GM19397 (cell line): Measurements from ENCODE around the gene DNAH17.

ENCODE experiments used
- ATAC-seq: cut with Tn5 transposase; IDR thresholded peaks from one replicate; pipeline ENCODE4 v1.9.1; 2021; ENCODE audit warnings: mild to moderate bottlenecking, moderate library complexity; ENCODE audit not compliant: unreplicated experiment

The DNAH17 gene

DNA sequence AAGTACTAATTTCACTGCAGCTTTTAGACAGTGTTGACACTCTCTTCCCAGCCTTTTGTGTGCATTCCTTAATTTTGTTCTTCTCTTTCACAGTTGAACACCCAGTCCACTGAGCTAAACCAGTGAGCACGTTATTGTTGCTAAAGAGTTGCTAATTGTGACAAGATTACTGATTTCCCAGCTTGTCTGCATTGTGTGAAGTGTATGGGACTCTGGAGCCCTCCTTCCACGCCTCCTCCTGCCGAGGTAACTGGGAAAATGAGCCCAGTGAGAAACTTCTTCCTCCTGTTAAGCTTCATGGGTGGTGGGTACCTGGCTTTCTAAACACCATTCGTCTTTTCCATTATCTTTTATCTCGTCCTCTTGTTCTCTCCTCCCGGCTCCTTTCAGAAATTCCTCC is 29.8 kb upstream of the DNAH17 start:
- no peak for ATAC-seq

DNA sequence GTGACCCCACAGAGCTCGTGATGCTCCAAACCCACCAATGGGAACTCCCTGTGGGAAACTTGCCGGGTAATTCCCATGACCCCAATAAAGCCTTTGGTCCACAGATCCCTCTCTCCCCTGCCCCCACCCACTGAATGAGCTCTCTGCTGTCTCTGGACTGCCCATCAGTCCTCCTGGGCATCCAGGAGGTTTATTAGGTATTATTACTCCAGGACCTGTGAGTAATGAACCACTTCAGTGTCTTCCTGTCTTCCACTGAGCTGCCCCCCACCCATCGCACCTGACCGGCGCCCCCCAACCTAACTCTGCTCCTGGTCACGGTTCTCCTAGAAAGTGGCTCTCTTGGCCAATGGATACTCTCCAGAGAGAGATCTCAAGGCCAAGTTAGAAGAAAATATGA is 28.7 kb upstream of the DNAH17 start:
- ATAC-seq, result no peak

DNA sequence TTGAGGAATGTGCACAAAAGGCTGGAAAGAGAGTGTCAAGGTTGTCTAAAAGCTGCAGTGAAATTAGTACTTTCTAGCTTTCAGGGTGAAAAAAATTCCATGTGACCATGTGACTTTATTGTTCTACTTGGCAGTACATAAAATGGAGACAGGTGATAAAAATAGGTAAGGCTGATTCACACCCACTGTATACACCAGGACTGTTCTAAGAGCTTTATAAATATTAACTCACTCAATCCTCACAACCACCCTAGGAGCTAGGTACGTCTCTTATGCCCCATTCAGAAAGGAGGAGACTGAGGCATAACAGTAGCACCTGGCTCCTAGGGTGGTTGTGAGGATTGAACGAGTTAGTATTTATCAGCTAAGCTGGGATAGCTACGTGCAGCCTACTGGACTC is 28.2 kb upstream of the DNAH17 start:
- ATAC-seq, result no peak

DNA sequence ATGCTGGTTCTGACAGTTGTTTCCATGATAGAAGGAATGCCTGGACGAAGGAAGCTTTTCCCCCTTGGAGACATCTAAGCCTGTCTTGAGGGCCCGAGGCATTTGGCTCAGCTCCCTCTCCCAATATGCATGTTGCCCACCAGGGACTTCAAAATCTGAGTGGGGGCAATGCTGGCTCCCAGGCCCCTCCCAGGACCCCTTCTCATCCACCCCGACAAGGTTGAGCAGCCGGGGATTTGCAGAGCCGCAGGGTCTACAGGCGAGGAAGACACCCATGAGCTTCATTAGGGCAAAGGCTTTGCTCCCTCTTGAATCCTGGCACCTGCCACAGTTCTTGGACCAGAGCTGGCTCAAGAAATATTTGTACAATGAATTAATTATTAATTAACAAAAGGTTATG is 25.1 kb upstream of the DNAH17 start:
- no peak for ATAC-seq

DNA sequence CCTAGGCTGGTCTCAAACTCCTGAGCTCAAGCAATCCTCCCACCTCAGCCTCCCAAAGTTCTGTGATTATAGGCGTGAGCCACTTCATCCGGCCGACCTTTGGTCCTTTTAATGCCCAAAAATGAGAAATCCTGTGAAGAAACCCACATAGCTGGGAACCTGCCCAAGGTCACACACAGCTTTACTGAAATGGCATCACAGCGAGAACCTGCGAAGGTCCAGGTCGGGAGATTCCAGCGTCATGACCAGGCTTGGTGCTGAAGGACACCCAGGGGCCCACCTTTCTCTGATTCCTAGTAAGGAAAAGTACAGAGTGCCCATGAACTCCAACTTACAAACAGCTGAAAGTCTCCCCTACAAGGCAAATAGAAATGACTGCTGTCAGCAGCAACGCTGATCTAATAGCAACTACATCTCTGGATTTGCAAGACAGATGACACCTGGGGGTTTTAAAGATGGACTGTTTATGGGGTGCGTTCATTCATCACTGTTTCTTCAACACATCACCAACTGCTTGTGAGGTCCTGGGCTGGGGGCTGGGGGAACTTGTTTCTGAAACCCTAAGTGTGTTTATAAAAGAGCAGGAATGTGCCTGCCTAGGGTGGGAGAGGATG is 24.5 kb upstream of the DNAH17 start:
- no peak for ATAC-seq

DNA sequence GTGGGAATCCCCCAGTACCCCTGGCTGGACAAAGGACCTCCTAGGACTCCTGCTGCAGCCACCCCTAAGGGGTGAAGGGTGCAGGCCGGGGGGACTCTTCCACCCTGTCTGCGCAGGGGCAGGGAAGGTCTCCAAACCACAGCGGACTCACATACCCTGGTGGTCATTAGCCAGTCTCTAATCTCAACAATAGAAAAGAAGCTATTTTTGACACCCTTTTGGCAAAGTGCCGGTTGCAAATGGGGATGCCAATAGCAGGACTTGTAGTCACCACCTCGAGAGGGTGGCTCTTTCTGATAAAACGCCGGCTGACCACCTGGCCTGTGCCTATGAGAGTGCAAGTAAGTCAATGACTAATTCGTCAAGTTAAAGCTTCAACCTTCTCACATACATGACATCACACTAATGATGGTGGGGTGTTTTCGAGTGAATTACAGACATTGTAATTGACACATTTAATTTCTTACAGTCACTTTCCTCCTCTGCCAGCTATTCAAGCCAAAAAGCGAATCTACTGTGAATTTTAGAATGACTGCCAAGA is 23.1 kb upstream of the DNAH17 start:
- no peak for ATAC-seq

DNA sequence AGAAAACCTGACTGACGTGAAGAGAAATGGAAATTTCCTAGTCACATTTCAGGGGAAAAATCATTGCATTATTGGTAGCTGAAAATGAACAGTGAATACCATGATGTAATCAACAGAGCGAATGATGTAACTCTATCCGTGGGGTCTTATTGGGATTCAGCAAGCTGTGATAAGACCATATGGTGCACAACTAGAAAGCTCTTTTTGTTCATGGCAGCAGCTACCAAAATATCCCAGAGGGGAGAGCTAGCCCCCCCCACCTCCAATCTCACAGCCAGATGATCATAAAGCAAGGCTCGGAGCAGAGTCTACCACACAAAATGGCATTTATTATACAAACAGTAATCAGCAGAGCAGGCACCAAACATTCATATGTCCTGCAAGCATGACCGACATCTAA is 22.2 kb upstream of the DNAH17 start:
- no peak for ATAC-seq

DNA sequence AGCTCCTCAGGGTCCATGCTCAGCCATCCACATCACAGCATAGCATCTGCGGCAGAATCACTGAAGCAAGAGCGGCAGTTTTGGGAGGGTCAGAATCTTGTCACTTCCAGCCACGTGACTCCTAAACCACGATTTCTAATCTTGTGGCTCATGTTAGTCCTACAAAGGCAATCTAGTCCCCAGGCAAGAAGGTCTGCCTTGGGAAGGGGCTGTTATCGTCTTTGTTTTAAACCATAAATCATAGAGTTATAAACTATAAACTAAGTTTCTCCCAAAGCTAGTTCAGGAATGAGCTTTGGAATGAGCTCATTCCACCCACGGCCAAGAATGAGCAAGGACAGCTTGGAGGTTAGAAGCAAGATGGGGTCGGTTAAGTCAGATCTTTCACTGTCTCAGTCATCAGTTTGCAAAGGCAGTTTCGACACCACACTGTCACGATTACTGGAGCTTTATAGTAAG is 20.8 kb upstream of the DNAH17 start:
- no peak for ATAC-seq

DNA sequence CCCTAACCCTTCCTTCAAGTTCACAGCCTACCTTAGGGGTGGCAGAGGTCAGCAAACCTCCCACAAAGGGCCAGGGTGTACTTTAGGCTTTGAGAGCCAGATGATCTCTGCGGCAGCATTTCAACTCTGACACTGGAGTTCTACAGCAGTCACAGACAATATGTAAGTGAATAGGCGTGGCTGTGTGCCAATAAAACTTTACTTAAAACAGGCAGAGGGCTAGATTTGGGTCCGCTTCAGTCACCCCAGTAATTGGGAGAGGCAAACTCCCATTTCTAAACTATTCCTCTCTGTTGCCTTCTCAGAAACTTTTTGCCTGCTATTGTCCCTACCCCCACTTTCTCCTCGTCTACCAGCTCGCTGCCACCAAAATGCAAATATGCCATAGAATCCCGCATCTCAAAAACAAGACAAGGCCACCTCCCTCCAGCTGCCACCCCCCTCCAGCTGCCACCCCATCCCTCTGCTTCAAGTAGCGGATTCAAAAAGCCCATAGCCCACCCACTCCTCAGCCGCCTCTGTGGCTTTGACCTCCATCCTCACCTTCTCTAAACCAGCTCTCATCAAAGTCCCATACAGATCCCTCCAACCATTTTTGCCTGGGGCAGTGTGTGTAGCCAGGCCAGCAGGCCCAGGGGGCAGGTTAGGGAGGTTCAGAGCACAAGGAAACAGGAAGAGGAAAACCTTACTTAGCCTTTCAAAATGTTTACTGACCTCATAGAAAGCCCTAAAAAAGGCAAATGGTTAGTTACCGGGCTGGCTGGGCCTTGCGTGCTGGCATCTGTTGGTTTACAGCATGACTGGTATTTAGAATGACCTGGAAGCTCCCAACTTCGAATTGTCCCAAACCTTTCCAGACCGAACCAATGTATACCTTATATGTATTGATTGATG is 19.9 kb upstream of the DNAH17 start:
- ATAC-seq, result no peak

DNA sequence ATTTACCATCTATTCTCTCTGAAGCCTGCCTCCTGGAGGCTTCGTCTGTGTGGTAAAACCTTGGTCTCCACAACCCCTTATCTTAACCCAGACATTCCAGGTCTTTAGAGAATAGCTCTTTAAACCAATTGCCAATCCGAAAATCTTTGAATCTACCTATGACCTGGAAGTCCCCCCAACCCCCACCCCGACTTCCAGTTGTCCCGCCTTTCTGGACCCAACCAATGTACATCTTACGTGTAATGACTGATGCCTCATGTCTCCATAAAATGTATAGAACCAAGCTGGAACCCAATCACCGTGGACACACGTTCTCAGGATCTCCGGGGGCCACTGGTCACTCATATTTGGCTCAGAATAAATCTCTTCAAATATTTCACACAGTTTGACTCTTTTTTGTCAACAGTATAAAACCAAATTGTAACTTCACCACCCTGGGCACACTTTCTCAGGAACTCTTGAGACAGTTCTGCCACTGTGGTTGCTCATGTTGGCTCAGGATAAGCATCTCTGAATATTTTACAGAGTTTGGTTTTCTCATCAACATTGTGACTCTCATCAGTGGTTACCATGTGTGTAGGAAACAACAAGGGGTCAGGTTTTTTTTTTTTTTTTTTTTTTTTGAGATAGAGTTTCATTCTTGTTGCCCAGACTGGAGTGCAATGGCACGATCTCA is 18.1 kb upstream of the DNAH17 start:
- ATAC-seq, result no peak

DNA sequence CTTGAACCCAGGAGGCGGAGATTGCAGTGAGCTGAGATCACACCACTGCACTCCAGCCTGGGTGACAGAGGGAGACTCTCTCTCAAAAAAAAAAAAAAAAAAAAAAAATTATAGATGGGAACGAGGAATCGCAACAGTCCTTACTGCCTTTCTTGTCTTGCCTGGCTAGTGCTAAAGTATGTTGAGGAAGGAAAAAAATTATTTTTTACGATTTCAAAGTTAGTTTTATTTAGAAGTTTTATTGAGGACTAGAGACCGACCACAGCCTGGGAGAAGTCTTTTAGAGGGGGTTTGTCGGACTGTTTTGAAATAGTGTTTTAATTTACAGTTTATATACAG is 15.8 kb upstream of the DNAH17 start:
- no peak for ATAC-seq

DNA sequence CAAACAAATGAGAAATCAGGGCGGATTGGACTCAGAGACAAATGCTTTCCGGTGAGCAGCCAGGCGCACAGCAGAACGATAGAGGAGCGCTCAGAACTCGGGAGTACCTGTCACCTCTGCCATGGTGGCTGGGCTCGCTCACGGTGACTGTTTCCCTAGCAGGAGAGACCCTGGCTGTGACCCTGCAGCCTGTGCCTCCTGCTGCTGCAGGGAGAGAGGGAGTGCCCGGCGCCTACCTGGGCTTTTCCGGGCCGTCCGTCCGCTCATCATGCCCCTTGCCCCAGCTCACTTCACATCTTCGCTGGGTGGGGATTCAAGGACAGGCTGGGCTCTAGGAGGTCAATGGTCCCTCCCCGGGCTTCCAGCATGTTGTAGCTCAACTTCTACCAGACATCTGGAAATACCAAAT is 14.1 kb upstream of the DNAH17 start:
- no peak for ATAC-seq

DNA sequence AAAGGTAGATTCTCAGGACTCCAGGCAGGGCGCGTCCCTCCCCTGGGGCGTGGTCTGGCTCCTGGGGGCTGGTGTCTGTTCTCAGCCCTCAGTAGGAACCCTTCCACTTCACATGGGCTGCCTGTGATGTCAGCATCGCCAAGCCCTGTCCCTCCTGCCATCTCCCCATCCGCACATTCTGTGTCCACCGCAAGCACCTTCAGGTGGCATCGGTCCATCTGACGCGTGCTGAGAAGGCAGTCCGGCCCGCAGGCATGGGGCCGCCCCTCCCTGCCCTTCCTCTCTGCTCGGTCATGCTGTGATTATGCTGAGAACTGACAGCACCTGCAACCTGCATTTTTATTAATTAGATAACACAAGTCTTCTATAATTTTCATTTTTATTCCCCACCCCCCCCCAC is 12.7 kb upstream of the DNAH17 start:
- no peak for ATAC-seq

DNA sequence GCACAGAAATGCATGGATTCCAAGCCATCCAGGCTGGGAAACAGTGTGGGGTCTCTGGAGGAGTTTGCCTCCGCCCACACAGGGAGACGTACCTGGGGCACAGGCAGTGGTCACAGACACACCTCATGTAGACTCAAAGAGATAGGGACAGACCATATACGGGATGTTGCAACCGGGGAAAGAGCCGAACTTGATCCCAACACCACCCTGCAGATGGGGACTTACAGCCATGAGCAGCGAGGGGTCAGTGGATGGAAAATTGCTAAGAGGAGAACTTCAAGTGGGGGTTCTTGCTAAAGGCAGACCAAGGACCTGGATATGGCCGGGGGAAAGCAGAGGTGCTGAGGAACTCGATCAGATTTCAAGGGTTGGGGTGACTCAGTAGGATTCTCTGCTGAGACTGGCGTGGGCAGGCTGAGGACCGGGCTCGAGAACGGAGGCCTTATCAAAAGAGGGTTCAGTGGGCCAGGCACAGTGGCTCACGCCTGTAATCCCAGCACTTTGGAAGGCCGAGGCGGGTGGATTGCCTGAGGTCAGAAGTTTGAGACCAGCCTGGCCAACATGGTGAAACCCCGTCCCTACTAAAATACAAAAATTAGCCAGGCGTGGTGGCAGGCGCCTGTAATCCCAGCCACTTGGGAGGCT is 12.0 kb upstream of the DNAH17 start:
- ATAC-seq, result no peak

DNA sequence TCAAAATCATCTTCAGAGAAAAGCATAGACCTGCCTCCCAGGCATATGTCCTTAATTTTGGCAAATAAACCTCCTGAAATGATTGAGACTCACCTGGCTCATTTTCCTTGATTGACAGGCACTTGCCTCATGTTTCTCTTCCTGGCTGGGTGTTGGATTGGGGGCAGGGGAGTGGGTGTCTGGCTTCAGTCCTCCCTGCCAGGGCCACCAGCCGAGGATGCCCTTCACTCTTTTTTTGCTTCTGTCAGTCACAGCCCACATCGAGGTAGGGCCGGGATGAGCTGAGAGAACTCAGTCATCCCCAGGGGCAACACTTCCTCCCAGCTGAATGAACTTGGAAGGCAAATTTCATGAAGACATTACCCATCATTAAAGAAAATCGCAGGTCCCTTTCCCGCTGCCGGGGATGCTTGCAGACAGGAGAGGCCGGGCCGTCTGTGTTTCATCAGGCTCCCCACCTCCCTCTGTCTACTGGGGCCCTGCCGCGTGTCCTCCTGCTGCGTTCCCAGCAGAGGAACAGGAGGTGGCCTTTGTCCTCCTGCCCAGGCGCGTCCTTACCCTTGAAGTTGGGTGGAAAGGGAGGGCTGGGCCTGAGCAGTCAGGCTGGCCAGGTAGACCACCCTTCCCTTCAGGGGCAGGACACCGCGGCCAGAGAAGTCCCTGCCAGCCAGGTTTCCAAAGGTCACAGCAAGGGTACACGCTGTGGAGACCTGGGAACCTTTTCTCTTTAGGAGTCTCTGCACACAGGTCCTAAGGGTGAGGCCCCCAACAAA is 11.2 kb upstream of the DNAH17 start:
- ATAC-seq, result no peak

DNA sequence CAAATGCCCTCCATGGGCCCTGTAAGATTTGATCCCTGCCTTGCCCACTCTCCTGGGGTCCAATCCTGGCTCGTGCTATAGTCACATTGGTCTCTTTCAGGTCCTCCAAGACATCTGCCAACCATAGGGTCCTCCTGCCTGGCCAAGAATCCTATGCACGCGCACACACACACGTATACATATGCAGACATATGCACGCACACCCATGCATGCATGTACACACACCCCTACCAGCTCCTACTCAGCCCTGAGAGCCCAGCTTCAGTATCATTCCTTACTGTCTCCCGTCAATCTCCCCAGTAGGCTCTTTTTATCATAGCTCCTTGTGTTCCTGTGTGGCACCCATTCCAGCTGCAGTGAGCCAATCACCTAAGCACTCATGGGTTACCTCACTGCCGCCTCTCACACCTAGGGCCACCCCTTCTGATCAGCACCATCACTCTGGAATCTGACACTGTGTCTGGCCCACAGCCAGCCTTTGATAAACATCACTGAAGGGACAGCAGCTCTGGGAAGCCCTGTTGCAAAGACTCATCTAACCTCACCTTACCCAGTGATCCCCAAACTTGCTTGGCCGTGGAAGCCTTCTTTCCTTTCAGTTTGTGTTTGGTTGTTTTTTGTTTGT is 7.9 kb upstream of the DNAH17 start:
- no peak for ATAC-seq

DNA sequence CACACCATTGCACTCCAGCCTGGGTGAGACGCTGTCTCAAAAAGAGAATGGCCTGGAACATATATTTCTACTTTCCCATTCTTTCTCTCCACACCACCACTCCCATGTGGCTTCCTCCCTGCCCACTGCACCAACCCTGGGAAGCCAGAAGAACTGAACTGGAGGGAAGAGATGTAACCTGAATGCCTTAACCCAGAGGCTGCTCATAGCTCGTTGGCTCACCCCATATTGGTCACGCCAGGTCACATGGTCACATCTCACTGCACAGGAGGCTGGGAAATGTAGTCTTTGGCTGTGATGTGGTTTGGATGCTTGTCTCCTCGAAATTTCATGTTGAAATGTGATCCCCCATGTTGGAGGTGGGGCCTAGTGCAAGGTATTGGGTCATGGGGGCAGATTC is 5.9 kb upstream of the DNAH17 start:
- no peak for ATAC-seq

DNA sequence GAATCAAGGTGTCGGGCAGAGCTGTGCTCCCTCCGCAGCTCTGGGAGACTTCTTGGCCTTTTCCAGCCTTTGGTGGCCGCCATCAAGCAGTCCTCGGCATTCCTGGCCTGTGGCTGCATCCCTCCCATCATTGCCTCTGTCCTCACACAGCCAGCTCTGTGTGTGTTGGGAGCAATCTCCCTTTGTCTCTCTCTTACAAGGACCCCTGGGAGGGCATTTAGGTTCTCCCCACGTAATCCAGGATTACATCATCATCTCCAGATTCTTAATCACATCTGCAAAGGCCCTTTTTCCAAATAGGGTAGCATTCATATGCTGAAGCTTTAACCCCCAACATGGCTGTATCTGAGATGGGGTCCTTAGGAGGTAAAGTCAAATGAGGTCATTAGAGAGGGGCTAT is 4.1 kb upstream of the DNAH17 start:
- no peak for ATAC-seq

DNA sequence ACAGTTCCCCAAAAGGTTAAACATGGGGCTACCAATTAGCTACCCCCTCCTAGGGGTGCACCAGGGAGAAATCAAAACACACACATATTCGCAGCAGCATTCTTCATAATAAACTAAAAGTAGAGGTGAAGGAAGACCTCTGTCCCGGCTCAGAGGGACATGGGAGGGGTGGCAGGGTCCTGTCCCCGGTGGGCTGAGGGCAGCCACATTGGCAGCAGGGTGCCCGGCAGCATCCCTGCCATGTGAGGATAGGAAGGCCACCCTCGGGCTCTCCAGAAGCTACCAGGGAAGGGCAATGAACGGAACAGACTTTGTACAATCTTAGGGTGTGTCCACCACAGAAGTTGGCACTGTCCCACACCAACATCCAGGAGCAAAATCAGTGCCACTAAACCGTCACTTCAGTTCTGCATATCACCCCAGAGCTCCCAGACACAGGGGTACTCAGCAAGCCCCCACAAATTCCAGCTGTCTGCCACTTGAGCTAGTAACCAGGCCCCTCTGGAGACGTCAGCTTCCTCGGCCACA is 3.1 kb upstream of the DNAH17 start:
- ATAC-seq, result no peak
